Measurements from ENCODE around the gene GALNT10.

GRCh38 chr5:154198611-154199230, 8.2 kb downstream of the GALNT10 start:
- TF ChIP-seq CTCF (IDR thresholded peaks at IDR 0.05) = no peak
- no peak for TF ChIP-seq POLR2AphosphoS5 (IDR thresholded peaks at IDR 0.05)

Data from suprapubic skin (tissue), 3 donors.